Measurements from ENCODE around the gene THRA.

Gene THRA

GRCh38 chr17:40121181-40122135 is 58.7 kb downstream of the THRA start, which contains the start of gene MSL1:
MSL1 (plus strand) TSS chr17:40121971; CDS start chr17:40122613, 642 bp downstream.
- no peak for TF ChIP-seq CTCF (IDR thresholded peaks at IDR 0.05; ENCODE audit: insufficient read depth, low read depth, low read length, missing control alignments)
- peak within 1 kb of the TSS; percentile 69 for H3K4me3 ChIP-seq (ENCODE audit: low read depth, low read length)
- peak; percentile 83 for DNase-seq (ENCODE audit: low read depth)

- peak; percentile 74 for DNase-seq (ENCODE audit: low read depth)
- TF ChIP-seq CTCF (IDR thresholded peaks at IDR 0.05; ENCODE audit: insufficient read depth, low read depth, low read length, missing control alignments): no peak
Observed at GRCh38 chr17:40122136-40122998, 59.6 kb downstream of the THRA start.

GRCh38 chr17:40122999-40123810 is 60.4 kb downstream of the THRA start:
- TF ChIP-seq CTCF (IDR thresholded peaks at IDR 0.05; ENCODE audit: insufficient read depth, low read depth, low read length, missing control alignments): no peak
- peak; percentile 64 for DNase-seq (ENCODE audit: low read depth)
- peak overlapping the region; percentile 69 for H3K4me3 ChIP-seq (ENCODE audit: low read depth, low read length)

More at GRCh38 chr17:40122136-40122998, 59.6 kb downstream of the THRA start:
- peak overlapping the region; percentile 69 for H3K4me3 ChIP-seq (ENCODE audit: low read depth, low read length)

GRCh38 chr17:40123811-40124114 is 61.0 kb downstream of the THRA start:
- no peak for TF ChIP-seq CTCF (IDR thresholded peaks at IDR 0.05; ENCODE audit: insufficient read depth, low read depth, low read length, missing control alignments)
- DNase-seq (ENCODE audit: low read depth): no peak
- H3K4me3 ChIP-seq (ENCODE audit: low read depth, low read length): peak overlapping the region; percentile 69

GRCh38 chr17:40124279-40125141 is 61.7 kb downstream of the THRA start:
- no peak for TF ChIP-seq CTCF (IDR thresholded peaks at IDR 0.05; ENCODE audit: insufficient read depth, low read depth, low read length, missing control alignments)
- no peak for DNase-seq (ENCODE audit: low read depth)
- peak overlapping the region; percentile 69 for H3K4me3 ChIP-seq (ENCODE audit: low read depth, low read length)
